HT-29 (cell line): Measurements from ENCODE around the gene ALAS1. TPM values are rescaled to one million over a fixed set of nuclear protein-coding genes. Genes with fewer than 3 reads are reported as not detected.
"Not testable (repeated sequence)": the region's sequence is repeated elsewhere in the genome, so short reads cannot be mapped to it uniquely, and the experiment has no call there.

Experiments
- DNase-seq: peaks from one replicate; pipeline ENCODE4 v3.0.0-alpha.2; 2015; ENCODE audit warnings: low spot score
- total RNA-seq: library from RNA; depleted of rRNA; stranded (reverse); fragments of >200 nt; shearing (Covaris generic); gene quantifications from 2 replicates; pipeline ENCODE4 v1.2.3, GENCODE V29; 2014

Gene ALAS1
- total RNA-seq, 1 experiment from 2014 or later = 31.5 TPM

GRCh38 chr3:52176951-52177700 lies 20.8 kb upstream of the ALAS1 start:
- no peak for DNase-seq

- DNase-seq = no peak
Measured at GRCh38 chr3:52177701-52178042, 20.3 kb upstream of the ALAS1 start.

- not testable (repeated sequence) for DNase-seq
Measured at GRCh38 chr3:52178126-52178525, 19.8 kb upstream of the ALAS1 start.

- no peak for DNase-seq
Measured at GRCh38 chr3:52178537-52178936, 19.4 kb upstream of the ALAS1 start.

GRCh38 chr3:52181543-52181942 lies 16.4 kb upstream of the ALAS1 start:
- DNase-seq = no peak

DNA sequence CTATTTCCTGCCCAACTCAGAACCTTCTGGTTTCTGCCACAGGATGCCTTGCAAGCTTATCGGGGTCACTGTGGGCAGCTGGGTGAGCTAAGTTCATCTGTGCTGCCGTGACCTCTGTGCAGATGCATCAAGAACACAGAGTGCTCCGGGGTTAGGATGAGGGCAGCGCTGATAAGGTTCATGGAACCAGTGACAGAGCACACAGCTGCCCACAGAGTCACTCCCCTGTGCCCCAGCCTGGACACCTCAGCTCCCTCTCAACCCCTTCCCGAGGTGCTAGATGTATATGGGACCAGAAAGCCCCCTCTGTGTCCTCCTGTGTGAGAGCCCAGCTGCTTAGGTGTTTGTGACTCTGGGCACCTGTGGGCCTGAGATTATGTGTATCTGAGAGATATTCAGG lies 15.8 kb upstream of the ALAS1 start:
- no peak for DNase-seq

DNA sequence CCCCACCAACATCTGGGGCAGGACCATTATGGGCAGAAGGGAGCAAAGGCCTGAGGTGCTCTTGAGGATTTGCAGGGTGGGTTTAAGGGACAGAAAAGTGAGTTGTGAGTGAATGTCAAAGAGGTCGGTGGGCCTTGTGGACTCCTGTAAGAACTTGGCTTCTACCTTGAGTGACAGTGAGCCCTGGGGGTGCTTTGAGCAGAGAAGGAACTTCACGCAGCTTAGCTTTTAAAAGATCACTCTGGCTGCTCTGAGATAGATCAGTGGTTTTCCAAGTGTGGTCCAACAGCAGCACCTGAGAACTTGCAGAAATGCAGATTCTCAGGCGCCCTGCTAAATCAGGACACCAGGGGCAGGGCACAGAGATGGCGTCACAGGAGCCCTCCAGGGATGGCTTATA lies 15.3 kb upstream of the ALAS1 start:
- no peak for DNase-seq

GRCh38 chr3:52183786-52184445 lies 14.0 kb upstream of the ALAS1 start:
- no peak for DNase-seq

DNA sequence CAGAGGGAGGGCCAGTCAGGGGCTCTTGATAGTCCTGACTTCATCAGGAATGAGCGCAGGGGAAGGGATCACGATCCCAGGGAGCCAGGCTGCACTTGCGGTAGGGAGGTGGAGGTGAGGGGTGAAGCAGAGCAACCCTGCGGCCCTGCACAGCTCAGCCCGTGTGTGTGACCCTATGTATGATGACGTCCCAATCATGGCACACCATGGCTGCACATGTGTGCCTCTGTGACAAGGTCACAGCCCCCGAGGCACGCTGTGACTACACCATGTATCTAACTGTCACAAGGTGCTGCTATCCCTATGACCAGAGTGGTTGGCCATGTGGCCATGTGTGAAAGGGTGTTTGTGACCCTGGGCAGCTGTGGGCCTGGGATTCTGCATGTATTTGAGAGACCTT lies 13.3 kb upstream of the ALAS1 start:
- DNase-seq = no peak

GRCh38 chr3:52185311-52185710 lies 12.6 kb upstream of the ALAS1 start:
- DNase-seq = no peak

- DNase-seq = no peak
Measured at GRCh38 chr3:52185837-52186236, 12.1 kb upstream of the ALAS1 start.

DNA sequence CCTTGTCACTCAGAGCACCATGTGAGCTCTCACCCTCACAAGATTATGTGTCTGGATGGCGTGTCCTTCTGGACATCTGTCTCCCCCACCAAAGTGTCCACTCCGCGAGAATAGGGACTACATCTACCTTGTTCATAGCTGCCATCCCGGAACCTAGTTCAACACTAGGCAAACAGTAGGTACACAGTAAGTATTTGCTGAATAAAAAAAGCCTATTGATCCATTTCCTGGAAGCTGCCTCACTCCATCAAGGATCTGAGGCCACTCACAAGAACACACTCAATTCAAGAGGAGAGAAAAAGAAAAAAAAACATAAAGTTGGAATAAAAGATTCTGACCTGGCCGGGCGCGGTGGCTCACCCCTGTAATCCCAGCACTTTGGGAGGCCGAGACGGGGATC lies 11.2 kb upstream of the ALAS1 start:
- no peak for DNase-seq

DNA sequence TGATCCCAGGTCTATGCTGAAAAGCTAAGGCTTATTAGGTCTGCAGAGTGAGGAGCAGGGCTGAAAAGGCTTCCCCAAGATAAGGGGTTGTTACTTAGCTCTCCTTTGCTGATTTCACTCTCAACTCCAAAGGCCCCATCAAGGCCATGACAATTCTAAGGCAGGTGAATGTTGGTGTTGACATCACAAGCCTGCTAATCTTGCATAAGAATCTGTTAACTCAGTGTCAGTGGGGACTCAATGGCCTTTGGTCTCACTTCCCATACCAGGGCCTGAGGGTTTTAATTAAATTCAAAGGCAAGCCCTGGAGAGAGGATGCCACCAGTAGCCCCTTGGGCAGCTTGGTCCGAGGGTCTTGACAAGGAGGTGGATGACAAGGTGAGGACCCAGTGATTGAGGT lies 9.4 kb upstream of the ALAS1 start:
- DNase-seq = no peak

- no peak for DNase-seq
Measured at GRCh38 chr3:52190294-52191074, 7.5 kb upstream of the ALAS1 start.

DNA sequence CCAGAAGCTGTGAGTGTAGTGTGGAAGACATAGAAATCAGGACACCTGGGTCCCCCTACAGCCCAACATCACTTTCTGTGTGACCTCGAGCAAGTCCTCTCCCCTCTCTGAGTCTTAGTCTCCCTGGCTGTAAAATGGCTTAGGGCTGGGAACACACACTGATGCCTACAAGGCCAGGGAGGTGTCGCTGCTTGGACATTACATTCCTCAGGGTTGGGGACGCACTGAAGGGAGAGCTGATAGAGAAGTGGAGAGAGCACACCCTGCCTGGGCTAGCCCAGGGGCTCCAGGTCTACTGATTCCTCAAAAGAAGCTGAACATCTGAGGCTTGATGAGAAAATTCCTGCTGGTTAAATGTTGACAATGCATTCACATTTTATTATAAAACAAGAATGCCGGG lies 6.3 kb upstream of the ALAS1 start:
- no peak for DNase-seq

DNA sequence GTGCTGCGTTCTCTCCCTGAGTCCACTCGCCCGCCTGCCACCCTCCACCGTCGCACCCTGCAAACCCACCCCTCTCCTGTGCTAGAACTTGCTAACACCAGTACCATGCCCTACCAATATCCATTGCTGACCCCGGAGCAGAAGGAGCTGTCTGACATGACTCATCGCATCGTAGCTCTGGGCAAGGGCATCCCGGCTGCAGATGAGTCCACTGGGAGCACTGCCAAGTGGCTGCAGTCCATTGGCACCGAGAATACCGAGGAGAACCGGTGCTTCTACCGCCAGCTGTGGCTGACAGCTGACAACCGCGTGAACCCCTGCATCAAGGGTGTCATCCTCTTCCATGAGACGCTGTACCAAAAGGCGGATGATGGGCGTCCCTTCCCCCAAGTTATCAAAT lies 4.9 kb upstream of the ALAS1 start:
- no peak for DNase-seq

GRCh38 chr3:52194485-52195290 lies 3.3 kb upstream of the ALAS1 start:
- no peak for DNase-seq

- no peak for DNase-seq
Measured at GRCh38 chr3:52195291-52195597, 2.7 kb upstream of the ALAS1 start.

DNA sequence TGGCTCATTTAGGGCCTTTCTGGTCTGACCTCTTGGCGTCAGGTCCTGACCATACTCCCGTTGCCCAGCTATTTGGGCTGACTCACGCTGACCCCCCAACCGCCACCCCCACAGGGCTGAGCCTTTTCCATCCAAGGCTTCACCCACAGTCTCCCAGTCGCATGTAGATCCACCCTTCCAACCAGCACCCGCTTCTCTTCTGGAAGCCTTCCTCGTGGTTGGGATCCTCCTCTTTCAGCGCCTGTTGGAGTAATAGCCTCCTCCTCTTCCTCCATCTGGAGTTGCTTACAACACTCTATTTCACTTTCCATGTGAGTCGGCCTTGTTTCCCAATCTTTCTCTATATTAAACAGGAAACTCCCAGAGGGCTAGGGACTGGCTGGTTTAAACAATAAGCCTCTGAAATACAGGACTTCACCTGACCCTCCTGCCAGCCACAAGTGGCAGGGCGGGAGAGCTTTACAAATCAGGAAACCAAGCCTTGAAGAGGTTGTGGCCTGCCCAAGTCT lies 2.1 kb upstream of the ALAS1 start:
- no peak for DNase-seq

GRCh38 chr3:52196977-52197376 lies 983 bp upstream of the ALAS1 start:
- peak; percentile 43 for DNase-seq

- no peak for DNase-seq
Measured at GRCh38 chr3:52197499-52197841, 490 bp upstream of the ALAS1 start.
